Lung (tissue), 13 donors: ENCODE results near the gene NEUROD6. TPM values are rescaled to one million over a fixed set of nuclear protein-coding genes. Genes with fewer than 3 reads are reported as not detected.

Experiments used
- ATAC-seq: fragments of 200-7000 bp; cut with Tn5 transposase; one replicate; pipeline ENCODE4 v1.9.1; 2020; ENCODE audit warnings: moderate number of reproducible peaks; ENCODE audit not compliant: insufficient read depth, low FRiP score
- DNase-seq, 3 donors: peaks; one replicate each; pipeline ENCODE4 v3.0.0-alpha.2; 2013 to 2017
- H3K27ac ChIP-seq, 2 donors: one replicate each; pipeline ENCODE4 v1.5.1; 2013; ENCODE audit warnings: mild to moderate bottlenecking in 2 of 2, moderate library complexity in 2 of 2, control low read depth in 1 of 2, inconsistent platforms in 1 of 2, low read depth in 1 of 2, low read length in 1 of 2
- H3K27me3 ChIP-seq, 3 donors: one replicate each; pipeline ENCODE4 v1.5.1; 2013; ENCODE audit warnings: low read length in 2 of 3; ENCODE audit not compliant: control insufficient read depth in 3 of 3, insufficient read depth in 3 of 3
- H3K36me3 ChIP-seq, 4 donors: one replicate each; pipeline ENCODE4 v1.5.1; 2013; ENCODE audit warnings: low read length in 4 of 4, mild to moderate bottlenecking in 1 of 4, moderate library complexity in 1 of 4; ENCODE audit not compliant: control insufficient read depth in 4 of 4, insufficient read depth in 4 of 4
- H3K4me1 ChIP-seq, 5 donors: one replicate each; pipeline ENCODE4 v1.5.1; 2013; ENCODE audit warnings: low read length in 5 of 5, mild to moderate bottlenecking in 2 of 5, moderate library complexity in 1 of 5; ENCODE audit not compliant: control insufficient read depth in 5 of 5, insufficient read depth in 5 of 5
- H3K4me3 ChIP-seq: one replicate; pipeline ENCODE4 v1.5.1; 2013; ENCODE audit warnings: mild to moderate bottlenecking, control low read depth, moderate library complexity
- H3K9ac ChIP-seq, 2 donors: one replicate each; pipeline ENCODE4 v1.5.1; 2013; ENCODE audit warnings: low read length in 2 of 2, control low read depth in 1 of 2; ENCODE audit not compliant: insufficient read depth in 1 of 2
- H3K9me3 ChIP-seq, 4 donors: one replicate each; pipeline ENCODE4 v1.5.1; 2013; ENCODE audit warnings: low read length in 3 of 4, mild to moderate bottlenecking in 1 of 4, moderate library complexity in 1 of 4; ENCODE audit not compliant: control insufficient read depth in 4 of 4, insufficient read depth in 3 of 4
- WGBS, 2 donors: extraction: QIAGEN DNeasy Blood & Tissue Kit; methylation state at CpG; one replicate each; pipeline ENCODE4 v1.1.7; 2013; 5-methylcytosine and 5-hydroxymethylcytosine counted together
- polyA plus RNA-seq, 2 donors: library from polyadenylated mRNA; stranded (reverse); fragments of 200-250 nt; gene quantifications; one replicate each; pipeline ENCODE4 v1.2.1, GENCODE V29; 2013
- small RNA-seq: library from RNA; depleted of rRNA; stranded (forward); fragments of <200 nt; gene quantifications from one replicate; pipeline ENCODE3, GENCODE V24; 2014; ENCODE audit warnings: low replicate concordance
- total RNA-seq, 2 donors: library from RNA; depleted of rRNA in 1 of 2; stranded (reverse); fragments of >200 nt in 1 of 2; gene quantifications; one replicate each; pipeline ENCODE4 v1.2.1, GENCODE V29; 2014 to 2021
- TF ChIP-seq, protein P1 (sequence below): IDR thresholded peaks from 2 replicates; pipeline ENCODE4 v1.5.1; 2012; ENCODE audit warnings: mild to moderate bottlenecking; ENCODE audit errors: control extremely low read depth, extremely low read depth
- donor health status: control.
- donor health status: control.
- donor health status: Bipolar disorder and iron deficiency.
- donor health status: healthy.
- donor health status: DM: yes; HTN: yes; CAD: no.

NEUROD6 gene
- total and polyA plus RNA-seq, 4 donors, result not detected

DNA sequence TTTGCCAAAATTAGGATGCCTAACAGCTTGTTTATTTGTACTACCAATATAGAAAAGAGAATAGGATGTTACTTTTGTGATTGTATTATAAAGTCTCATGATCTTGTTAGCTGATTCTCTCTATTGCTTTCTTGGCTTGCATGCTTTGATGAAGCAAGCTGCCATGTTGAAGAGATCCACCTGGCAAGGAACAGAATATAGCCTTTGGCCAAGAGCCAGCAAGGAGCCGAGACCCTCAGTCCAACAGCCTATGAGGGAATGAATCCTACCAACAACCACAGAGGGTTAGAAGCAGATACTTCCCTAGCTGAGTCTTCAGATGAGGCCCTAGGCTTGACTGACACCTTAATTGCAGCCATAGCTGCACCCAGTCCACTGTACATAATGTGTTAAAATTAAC is 41.2 kb downstream of the NEUROD6 start:
- ATAC-seq (no peak), DNase-seq (peak; percentile 60 to 72 (median 72))
- Histone ChIP-seq H3K9me3 (peaks cover 0 to 3% (median under 1%) of the 10 kb centered on the region in 4 donors), H3K4me3 (no peak overlapping the region), H3K4me1 (peaks cover 0 to 4% (median 0%) of the 10 kb centered on the region in 5 donors), H3K9ac (no peak overlapping the region), H3K36me3 (no peaks in the 10 kb centered on the region), H3K27ac (no peak overlapping the region), H3K27me3 (no peaks in the 10 kb centered on the region)
- TF ChIP-seq, protein P1, sequence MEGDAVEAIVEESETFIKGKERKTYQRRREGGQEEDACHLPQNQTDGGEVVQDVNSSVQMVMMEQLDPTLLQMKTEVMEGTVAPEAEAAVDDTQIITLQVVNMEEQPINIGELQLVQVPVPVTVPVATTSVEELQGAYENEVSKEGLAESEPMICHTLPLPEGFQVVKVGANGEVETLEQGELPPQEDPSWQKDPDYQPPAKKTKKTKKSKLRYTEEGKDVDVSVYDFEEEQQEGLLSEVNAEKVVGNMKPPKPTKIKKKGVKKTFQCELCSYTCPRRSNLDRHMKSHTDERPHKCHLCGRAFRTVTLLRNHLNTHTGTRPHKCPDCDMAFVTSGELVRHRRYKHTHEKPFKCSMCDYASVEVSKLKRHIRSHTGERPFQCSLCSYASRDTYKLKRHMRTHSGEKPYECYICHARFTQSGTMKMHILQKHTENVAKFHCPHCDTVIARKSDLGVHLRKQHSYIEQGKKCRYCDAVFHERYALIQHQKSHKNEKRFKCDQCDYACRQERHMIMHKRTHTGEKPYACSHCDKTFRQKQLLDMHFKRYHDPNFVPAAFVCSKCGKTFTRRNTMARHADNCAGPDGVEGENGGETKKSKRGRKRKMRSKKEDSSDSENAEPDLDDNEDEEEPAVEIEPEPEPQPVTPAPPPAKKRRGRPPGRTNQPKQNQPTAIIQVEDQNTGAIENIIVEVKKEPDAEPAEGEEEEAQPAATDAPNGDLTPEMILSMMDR, result no peak
- 59 to 82% methylated on average over 1 of the region's 1 CpG for WGBS, 2 donors

DNA sequence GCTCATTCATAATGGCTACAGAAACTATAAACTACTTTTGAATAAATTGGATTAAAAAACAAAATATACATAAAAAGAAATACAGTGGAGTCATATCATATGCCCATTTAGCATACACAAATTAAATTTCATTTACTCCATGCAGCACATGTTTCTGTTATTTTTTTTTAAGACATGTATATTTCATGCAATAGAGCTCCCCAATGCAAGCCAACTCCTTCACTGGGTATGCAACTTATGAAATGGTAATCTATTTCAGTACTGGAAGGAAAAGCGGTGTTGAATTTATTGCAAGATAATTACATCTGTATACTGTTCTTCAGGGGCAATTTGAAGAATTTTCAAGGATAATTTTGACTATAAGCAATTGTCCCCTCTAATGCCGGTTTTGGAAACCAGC is 49.9 kb downstream of the NEUROD6 start:
- TF ChIP-seq, protein P1, result no peak
- WGBS, 2 donors, result 91 to 94% methylated on average over 2 of the region's 2 CpGs
- Histone ChIP-seq H3K4me1 (no peaks in the 10 kb centered on the region), H3K27me3 (no peaks in the 10 kb centered on the region), H3K4me3 (no peak overlapping the region), H3K9ac (no peak overlapping the region), H3K27ac (no peak overlapping the region), H3K9me3 (no peaks in the 10 kb centered on the region), H3K36me3 (no peaks in the 10 kb centered on the region)
- ATAC-seq, result no peak
- DNase-seq, result no peak

Small RNA genes lying within 50 kb of the gene (small RNA-seq; reads per million reads assigned to genes)
- gene AC006380.1, result not detected

Other genes starting within 250 kb of the NEUROD6 start
- 1 to 10 TPM in 1 of 2 donors, under 1 TPM in 1; 0.51 to 2.4 TPM for gene ITPRID1, start 173.4 kb upstream of the NEUROD6 start, total RNA-seq
- under 1 TPM; 0.03 to 0.04 TPM for gene ITPRID1, start 173.4 kb upstream of the NEUROD6 start, polyA plus RNA-seq